ENCODE results near the gene HOXD4.
A peak's percentile ranks its signal among the peaks of the same experiment; 100 is the strongest.

The HOXD4 gene

DNA sequence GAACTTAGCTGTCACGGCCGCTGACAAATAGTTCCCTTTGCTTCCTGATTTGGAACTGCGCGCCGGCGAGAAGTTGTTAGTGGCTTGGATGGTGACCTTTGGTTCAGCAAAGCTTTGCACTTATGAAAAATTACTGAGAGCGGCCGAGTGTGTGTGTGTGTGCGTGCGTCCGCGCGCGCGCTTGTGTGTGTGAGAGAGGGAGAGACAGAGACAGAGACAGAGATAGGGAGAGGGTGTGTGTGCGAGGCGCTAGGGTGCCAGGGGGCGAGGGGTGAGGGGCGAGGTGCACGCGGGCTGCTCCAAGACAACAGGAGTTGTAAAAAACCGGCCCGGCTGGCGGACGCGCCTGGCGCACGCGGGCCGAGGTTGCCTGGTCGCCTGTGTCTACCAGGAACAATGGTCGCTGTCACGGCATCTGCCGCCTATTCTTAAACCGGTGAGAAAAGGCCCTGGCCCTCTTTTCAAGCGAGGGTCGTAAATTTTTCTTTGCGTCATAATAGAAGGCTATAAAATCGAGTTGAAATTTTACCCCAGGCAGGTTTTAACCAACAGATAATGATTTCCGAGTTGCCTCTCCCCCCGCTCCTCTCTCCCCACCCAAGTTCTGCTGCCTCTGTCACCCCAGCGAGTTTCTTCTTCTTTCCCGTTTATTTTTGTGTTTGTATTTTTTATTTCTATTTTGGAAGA is 6.3 kb downstream of the HOXD4 start (continued):
- no peak for TF ChIP-seq ZNF747 (tag by site-specific recombination; IDR thresholded peaks at IDR 0.05)
- TF ChIP-seq, protein P1, sequence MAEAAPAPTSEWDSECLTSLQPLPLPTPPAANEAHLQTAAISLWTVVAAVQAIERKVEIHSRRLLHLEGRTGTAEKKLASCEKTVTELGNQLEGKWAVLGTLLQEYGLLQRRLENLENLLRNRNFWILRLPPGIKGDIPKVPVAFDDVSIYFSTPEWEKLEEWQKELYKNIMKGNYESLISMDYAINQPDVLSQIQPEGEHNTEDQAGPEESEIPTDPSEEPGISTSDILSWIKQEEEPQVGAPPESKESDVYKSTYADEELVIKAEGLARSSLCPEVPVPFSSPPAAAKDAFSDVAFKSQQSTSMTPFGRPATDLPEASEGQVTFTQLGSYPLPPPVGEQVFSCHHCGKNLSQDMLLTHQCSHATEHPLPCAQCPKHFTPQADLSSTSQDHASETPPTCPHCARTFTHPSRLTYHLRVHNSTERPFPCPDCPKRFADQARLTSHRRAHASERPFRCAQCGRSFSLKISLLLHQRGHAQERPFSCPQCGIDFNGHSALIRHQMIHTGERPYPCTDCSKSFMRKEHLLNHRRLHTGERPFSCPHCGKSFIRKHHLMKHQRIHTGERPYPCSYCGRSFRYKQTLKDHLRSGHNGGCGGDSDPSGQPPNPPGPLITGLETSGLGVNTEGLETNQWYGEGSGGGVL (tag by site-specific recombination; IDR thresholded peaks at IDR 0.05) = peak; percentile 74
- TF ChIP-seq ZNF341 (tag by site-specific recombination; IDR thresholded peaks at IDR 0.05; ENCODE audit: low read depth) = peak; percentile 61
- TF ChIP-seq KLF1 (tag by site-specific recombination; IDR thresholded peaks at IDR 0.05) = peak; percentile 54
- peak; percentile 60; the same call in 1 of the 2 replicates for TF ChIP-seq ZEB2 (tag by site-specific recombination; IDR thresholded peaks at IDR 0.05)
- 0 out of 2 replicates have a peak, but pooled peaks have one; percentile 25 for TF ChIP-seq HOXC10 (CRISPR knock-in tag; IDR thresholded peaks at IDR 0.05)
- TF ChIP-seq GLI4 (tag by site-specific recombination; IDR thresholded peaks at IDR 0.05) = no peak
- TF ChIP-seq KLF10 (tag by site-specific recombination; IDR thresholded peaks at IDR 0.05) = peak; percentile 68
- TF ChIP-seq, protein P2, sequence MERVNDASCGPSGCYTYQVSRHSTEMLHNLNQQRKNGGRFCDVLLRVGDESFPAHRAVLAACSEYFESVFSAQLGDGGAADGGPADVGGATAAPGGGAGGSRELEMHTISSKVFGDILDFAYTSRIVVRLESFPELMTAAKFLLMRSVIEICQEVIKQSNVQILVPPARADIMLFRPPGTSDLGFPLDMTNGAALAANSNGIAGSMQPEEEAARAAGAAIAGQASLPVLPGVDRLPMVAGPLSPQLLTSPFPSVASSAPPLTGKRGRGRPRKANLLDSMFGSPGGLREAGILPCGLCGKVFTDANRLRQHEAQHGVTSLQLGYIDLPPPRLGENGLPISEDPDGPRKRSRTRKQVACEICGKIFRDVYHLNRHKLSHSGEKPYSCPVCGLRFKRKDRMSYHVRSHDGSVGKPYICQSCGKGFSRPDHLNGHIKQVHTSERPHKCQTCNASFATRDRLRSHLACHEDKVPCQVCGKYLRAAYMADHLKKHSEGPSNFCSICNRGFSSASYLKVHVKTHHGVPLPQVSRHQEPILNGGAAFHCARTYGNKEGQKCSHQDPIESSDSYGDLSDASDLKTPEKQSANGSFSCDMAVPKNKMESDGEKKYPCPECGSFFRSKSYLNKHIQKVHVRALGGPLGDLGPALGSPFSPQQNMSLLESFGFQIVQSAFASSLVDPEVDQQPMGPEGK (tag by site-specific recombination; IDR thresholded peaks at IDR 0.05) = peak; percentile 46; the same call in 1 of the 2 replicates
- peak; percentile 89 for TF ChIP-seq ZNF629 (tag by site-specific recombination; IDR thresholded peaks at IDR 0.05)
- peak; percentile 30; the same call in 1 of the 2 replicates for TF ChIP-seq KLF16 (tag by site-specific recombination; IDR thresholded peaks at IDR 0.05)
- TF ChIP-seq, protein P3, sequence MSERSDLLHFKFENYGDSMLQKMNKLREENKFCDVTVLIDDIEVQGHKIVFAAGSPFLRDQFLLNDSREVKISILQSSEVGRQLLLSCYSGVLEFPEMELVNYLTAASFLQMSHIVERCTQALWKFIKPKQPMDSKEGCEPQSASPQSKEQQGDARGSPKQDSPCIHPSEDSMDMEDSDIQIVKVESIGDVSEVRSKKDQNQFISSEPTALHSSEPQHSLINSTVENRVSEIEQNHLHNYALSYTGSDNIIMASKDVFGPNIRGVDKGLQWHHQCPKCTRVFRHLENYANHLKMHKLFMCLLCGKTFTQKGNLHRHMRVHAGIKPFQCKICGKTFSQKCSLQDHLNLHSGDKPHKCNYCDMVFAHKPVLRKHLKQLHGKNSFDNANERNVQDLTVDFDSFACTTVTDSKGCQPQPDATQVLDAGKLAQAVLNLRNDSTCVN (tag by site-specific recombination; optimal IDR thresholded peaks at IDR 0.05) = peak; percentile 95
- TF ChIP-seq ZNF391 (tag by site-specific recombination; IDR thresholded peaks at IDR 0.05; ENCODE audit: borderline replicate concordance, low read depth) = peak; percentile 47; the same call in 1 of the 2 replicates
- peak; percentile 35 for TF ChIP-seq ZNF76 (tag by site-specific recombination; IDR thresholded peaks at IDR 0.05; ENCODE audit: borderline replicate concordance, low read depth)
- peak; percentile 76 for TF ChIP-seq ZSCAN30 (tag by site-specific recombination; IDR thresholded peaks at IDR 0.05)
- TF ChIP-seq ZNF404 (tag by site-specific recombination; IDR thresholded peaks at IDR 0.05) = no peak
- no peak for TF ChIP-seq ZNF837 (tag by site-specific recombination; IDR thresholded peaks at IDR 0.05)
- no peak for TF ChIP-seq ZNF426 (tag by site-specific recombination; IDR thresholded peaks at IDR 0.05)
- TF ChIP-seq, protein P4, sequence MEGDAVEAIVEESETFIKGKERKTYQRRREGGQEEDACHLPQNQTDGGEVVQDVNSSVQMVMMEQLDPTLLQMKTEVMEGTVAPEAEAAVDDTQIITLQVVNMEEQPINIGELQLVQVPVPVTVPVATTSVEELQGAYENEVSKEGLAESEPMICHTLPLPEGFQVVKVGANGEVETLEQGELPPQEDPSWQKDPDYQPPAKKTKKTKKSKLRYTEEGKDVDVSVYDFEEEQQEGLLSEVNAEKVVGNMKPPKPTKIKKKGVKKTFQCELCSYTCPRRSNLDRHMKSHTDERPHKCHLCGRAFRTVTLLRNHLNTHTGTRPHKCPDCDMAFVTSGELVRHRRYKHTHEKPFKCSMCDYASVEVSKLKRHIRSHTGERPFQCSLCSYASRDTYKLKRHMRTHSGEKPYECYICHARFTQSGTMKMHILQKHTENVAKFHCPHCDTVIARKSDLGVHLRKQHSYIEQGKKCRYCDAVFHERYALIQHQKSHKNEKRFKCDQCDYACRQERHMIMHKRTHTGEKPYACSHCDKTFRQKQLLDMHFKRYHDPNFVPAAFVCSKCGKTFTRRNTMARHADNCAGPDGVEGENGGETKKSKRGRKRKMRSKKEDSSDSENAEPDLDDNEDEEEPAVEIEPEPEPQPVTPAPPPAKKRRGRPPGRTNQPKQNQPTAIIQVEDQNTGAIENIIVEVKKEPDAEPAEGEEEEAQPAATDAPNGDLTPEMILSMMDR (tag by site-specific recombination; IDR thresholded peaks at IDR 0.05) = peak; percentile 47; the same call in 1 of the 2 replicates
- 0 out of 2 replicates have a peak, but pooled peaks have one; percentile 51 for TF ChIP-seq ZNF501 (tag by site-specific recombination; IDR thresholded peaks at IDR 0.05)
- TF ChIP-seq, protein P5, sequence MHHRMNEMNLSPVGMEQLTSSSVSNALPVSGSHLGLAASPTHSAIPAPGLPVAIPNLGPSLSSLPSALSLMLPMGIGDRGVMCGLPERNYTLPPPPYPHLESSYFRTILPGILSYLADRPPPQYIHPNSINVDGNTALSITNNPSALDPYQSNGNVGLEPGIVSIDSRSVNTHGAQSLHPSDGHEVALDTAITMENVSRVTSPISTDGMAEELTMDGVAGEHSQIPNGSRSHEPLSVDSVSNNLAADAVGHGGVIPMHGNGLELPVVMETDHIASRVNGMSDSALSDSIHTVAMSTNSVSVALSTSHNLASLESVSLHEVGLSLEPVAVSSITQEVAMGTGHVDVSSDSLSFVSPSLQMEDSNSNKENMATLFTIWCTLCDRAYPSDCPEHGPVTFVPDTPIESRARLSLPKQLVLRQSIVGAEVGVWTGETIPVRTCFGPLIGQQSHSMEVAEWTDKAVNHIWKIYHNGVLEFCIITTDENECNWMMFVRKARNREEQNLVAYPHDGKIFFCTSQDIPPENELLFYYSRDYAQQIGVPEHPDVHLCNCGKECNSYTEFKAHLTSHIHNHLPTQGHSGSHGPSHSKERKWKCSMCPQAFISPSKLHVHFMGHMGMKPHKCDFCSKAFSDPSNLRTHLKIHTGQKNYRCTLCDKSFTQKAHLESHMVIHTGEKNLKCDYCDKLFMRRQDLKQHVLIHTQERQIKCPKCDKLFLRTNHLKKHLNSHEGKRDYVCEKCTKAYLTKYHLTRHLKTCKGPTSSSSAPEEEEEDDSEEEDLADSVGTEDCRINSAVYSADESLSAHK (tag by site-specific recombination; IDR thresholded peaks at IDR 0.05) = peak; percentile 71; the same call in 1 of the 2 replicates
- peak; percentile 83 for TF ChIP-seq TCF7L2 (IDR thresholded peaks at IDR 0.05; ENCODE audit: borderline replicate concordance, low read depth, low read length)
- TF ChIP-seq, protein P6, sequence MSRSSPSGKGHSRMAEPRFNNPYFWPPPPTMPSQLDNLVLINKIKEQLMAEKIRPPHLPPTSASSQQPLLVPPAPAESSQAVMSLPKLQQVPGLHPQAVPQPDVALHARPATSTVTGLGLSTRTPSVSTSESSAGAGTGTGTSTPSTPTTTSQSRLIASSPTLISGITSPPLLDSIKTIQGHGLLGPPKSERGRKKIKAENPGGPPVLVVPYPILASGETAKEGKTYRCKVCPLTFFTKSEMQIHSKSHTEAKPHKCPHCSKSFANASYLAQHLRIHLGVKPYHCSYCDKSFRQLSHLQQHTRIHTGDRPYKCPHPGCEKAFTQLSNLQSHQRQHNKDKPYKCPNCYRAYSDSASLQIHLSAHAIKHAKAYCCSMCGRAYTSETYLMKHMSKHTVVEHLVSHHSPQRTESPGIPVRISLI (tag by site-specific recombination; IDR thresholded peaks at IDR 0.05) = peak; percentile 55; the same call in 1 of the 2 replicates
- peak; percentile 56 for TF ChIP-seq ZNF610 (tag by site-specific recombination; IDR thresholded peaks at IDR 0.05; ENCODE audit: borderline replicate concordance)
- peak; percentile 57; the same call in 1 of the 2 replicates for TF ChIP-seq ZNF596 (tag by site-specific recombination; IDR thresholded peaks at IDR 0.05)
- TF ChIP-seq, protein P7, sequence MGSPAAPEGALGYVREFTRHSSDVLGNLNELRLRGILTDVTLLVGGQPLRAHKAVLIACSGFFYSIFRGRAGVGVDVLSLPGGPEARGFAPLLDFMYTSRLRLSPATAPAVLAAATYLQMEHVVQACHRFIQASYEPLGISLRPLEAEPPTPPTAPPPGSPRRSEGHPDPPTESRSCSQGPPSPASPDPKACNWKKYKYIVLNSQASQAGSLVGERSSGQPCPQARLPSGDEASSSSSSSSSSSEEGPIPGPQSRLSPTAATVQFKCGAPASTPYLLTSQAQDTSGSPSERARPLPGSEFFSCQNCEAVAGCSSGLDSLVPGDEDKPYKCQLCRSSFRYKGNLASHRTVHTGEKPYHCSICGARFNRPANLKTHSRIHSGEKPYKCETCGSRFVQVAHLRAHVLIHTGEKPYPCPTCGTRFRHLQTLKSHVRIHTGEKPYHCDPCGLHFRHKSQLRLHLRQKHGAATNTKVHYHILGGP (tag by site-specific recombination; IDR thresholded peaks at IDR 0.05) = peak; percentile 43; the same call in 1 of the 2 replicates
